Pancreas (tissue), 10 donors: ENCODE results near the gene ASB10. TPM values are rescaled to one million over a fixed set of nuclear protein-coding genes. Genes with fewer than 3 reads are reported as not detected.

Source experiments
- ATAC-seq, 4 donors: fragments of 200-7000 bp; cut with Tn5 transposase; one replicate each; pipeline versions ENCODE4 v1.8.0 to v1.9.1; 2020; ENCODE audit warnings: mild to moderate bottlenecking in 4 of 4, moderate library complexity in 4 of 4
- DNase-seq, 6 donors: peaks; one replicate each; pipeline ENCODE4 v3.0.0-alpha.2; 2020
- FAIRE-seq: peaks from 2 replicates; lab custom pipeline; 2012; peaks lifted over from hg19 to GRCh38; lab: Jason Lieb, UNC
- H3K27ac ChIP-seq, 4 donors: fragments of 200-600 bp; sonication (generic); 1 replicate in 3 of 4; 2 replicates in 1 of 4; pipeline versions ENCODE4 v1.5.0 to v1.8.0; 2020
- H3K27me3 ChIP-seq, 4 donors: fragments of 200-600 bp; one replicate each; pipeline ENCODE4 v1.8.0; 2021
- H3K36me3 ChIP-seq, 3 donors: fragments of 200-600 bp; sonication (generic) in 1 of 3; one replicate each; pipeline versions ENCODE4 v1.5.0 to v1.8.0; 2020 to 2021
- H3K4me1 ChIP-seq, 3 donors: fragments of 200-600 bp; one replicate each; pipeline ENCODE4 v1.8.0; 2021
- H3K4me3 ChIP-seq, 4 donors: fragments of 200-600 bp; sonication (generic) in 2 of 4; one replicate each; pipeline versions ENCODE4 v1.5.0 to v1.8.0; 2020 to 2021
- H3K9me3 ChIP-seq, 4 donors: fragments of 200-600 bp; one replicate each; pipeline ENCODE4 v1.8.0; 2021
- CTCF ChIP-seq, 4 donors: fragments of 200-600 bp; sonication (generic) in 3 of 4; IDR thresholded peaks; one replicate each; pipeline versions ENCODE4 v1.5.0 to v1.8.0; 2021; ENCODE audit warnings: antibody characterized with exemption in 4 of 4
- WGBS, 2 donors: extraction: QIAGEN DNeasy Blood & Tissue Kit; methylation state at CpG; one replicate each; pipeline ENCODE4 v1.1.7; 2013; 5-methylcytosine and 5-hydroxymethylcytosine counted together
- intact Hi-C, 3 donors: fragments of 100-400 bp; cut with DNase I; formaldehyde crosslinking; loops; one replicate each; pipeline versions ENCODE4 v1.11.1 to v1.14.2; 2022
- polyA plus RNA-seq, 2 donors: library from polyadenylated mRNA; stranded (reverse); fragments of 200-250 nt; gene quantifications; one replicate each; pipeline ENCODE4 v1.2.3, GENCODE V29; 2013
- total RNA-seq, 6 donors: library from RNA; stranded (reverse); fragmentation: NEBNext Ultra II Directional in 4 of 6; extraction: Animal tissue kit (Norgen Biotek cat#: 25700) in 4 of 6; gene quantifications; one replicate each; pipeline versions ENCODE4 v1.2.1 to v1.2.4, GENCODE V29; 2021 to 2023
- donor health status: healthy with polysubstance abuse.
- donor health status: DM: no; HTN: no; CAD: no; lungs with moderate emphysema.
- donor health status: DM: no; HTN: no; CAD: no.
- donor health status: control.
- donor health status: control.
- donor health status: Bipolar disorder and iron deficiency.
- donor health status: DM: yes; HTN: yes; CAD: no.
- donor health status: DM: no; HTN: no; CAD: no.
- donor health status: DM: no; HTN: no; CAD: no.
- donor health status: DM: yes; HTN: yes; CAD: no.

ASB10 gene
- total and polyA plus RNA-seq, 8 donors = not detected

GRCh38 chr7:151185762-151186639 lies 1.0 kb downstream of the ASB10 start:
- ATAC-seq (no peak), DNase-seq (peak in 1 of 6 donors; percentile 17), FAIRE-seq (no peak)
- H3K27me3 ChIP-seq = no peaks in the 10 kb centered on the region
- intact Hi-C loops = no loop called here
- H3K4me1 ChIP-seq = no peaks in the 10 kb centered on the region
- H3K9me3 ChIP-seq = no peaks in the 10 kb centered on the region
- no peak overlapping the region for H3K4me3 ChIP-seq
- no peak overlapping the region for H3K27ac ChIP-seq
- TF ChIP-seq CTCF (IDR thresholded peaks at IDR 0.05) = no peak
- WGBS, 2 donors = 81 to 89% methylated on average over 16 of the region's 16 CpGs
- no peaks in the 10 kb centered on the region for H3K36me3 ChIP-seq

- intact Hi-C loops = no loop called here
- Histone ChIP-seq H3K4me3 (no peak overlapping the region), H3K27ac (no peak overlapping the region), H3K36me3 (no peaks in the 10 kb centered on the region), H3K4me1 (no peaks in the 10 kb centered on the region), H3K9me3 (no peaks in the 10 kb centered on the region), H3K27me3 (no peaks in the 10 kb centered on the region)
- WGBS, 2 donors = 71 to 80% methylated on average over 21 to 22 of the region's 22 CpGs
- TF ChIP-seq CTCF (IDR thresholded peaks at IDR 0.05) = no peak
- no peak for DNase-seq
- no peak for ATAC-seq
- FAIRE-seq = no peak
These were observed 6.0 kb downstream of the ASB10 start for GRCh38 chr7:151181011-151181431.

GRCh38 chr7:151179946-151180345 lies 7.1 kb downstream of the ASB10 start:
- no peak overlapping the region for H3K27ac ChIP-seq
- whole genome bisulfite sequencing, 2 donors = 61 to 65% methylated on average over 4 of the region's 4 CpGs
- H3K9me3 ChIP-seq = no peaks in the 10 kb centered on the region
- no peak for FAIRE-seq
- ATAC-seq = no peak
- H3K4me3 ChIP-seq = no peak overlapping the region
- no peak for DNase-seq
- H3K36me3 ChIP-seq = no peaks in the 10 kb centered on the region
- intact Hi-C loops = no loop called here
- no peak for TF ChIP-seq CTCF (IDR thresholded peaks at IDR 0.05)
- no peaks in the 10 kb centered on the region for H3K4me1 ChIP-seq
- H3K27me3 ChIP-seq = peaks cover 0 to 4% (median 0%) of the 10 kb centered on the region in 4 donors

GRCh38 chr7:151179287-151179860 lies 7.7 kb downstream of the ASB10 start:
- ATAC-seq (no peak), FAIRE-seq (no peak), DNase-seq (no peak)
- H3K36me3 ChIP-seq = no peaks in the 10 kb centered on the region
- no peak overlapping the region for H3K4me3 ChIP-seq
- H3K27ac ChIP-seq = no peak overlapping the region
- intact Hi-C loops = no loop called here
- H3K4me1 ChIP-seq = no peaks in the 10 kb centered on the region
- 65 to 71% methylated on average over 8 of the region's 8 CpGs for WGBS, 2 donors
- TF ChIP-seq CTCF (IDR thresholded peaks at IDR 0.05) = no peak
- peaks cover 0 to 5% (median 2%) of the 10 kb centered on the region in 4 donors for H3K27me3 ChIP-seq
- H3K9me3 ChIP-seq = no peaks in the 10 kb centered on the region

- ATAC-seq (no peak), FAIRE-seq (no peak), DNase-seq (no peak)
- Histone ChIP-seq H3K27me3 (peaks cover 0 to 9% (median 3%) of the 10 kb centered on the region in 4 donors), H3K4me1 (no peaks in the 10 kb centered on the region), H3K27ac (no peak overlapping the region), H3K4me3 (no peak overlapping the region), H3K9me3 (no peaks in the 10 kb centered on the region), H3K36me3 (no peaks in the 10 kb centered on the region)
- intact Hi-C loops = no loop called here
- TF ChIP-seq CTCF (IDR thresholded peaks at IDR 0.05) = no peak
- WGBS, 2 donors = 59 to 66% methylated on average over 2 of the region's 2 CpGs
These were observed 8.2 kb downstream of the ASB10 start for GRCh38 chr7:151178831-151179230.
